HCT116 (cell line): ENCODE data around the gene SGCA. TPM values are rescaled to one million over a fixed set of nuclear protein-coding genes. Genes with fewer than 3 reads are reported as not detected.

ENCODE experiments used
- ATAC-seq: fragments of 200-7000 bp; cut with Tn5 transposase; 2 replicates; pipeline ENCODE4 v1.9.1; 2020; ENCODE audit warnings: mild to moderate bottlenecking, moderate library complexity
- BruUV-seq: library from RNA; stranded (reverse); fragments of 400-500 nt; replicated peaks from 2 replicates; lab custom pipeline; 2021; lab: Mats Ljungman, UMichigan
- CTCF ChIA-PET: fragments of 300-600 bp; sonication (Branson Sonifier 250); formaldehyde crosslinking; loops from one replicate; lab custom pipeline; 2021; ENCODE audit warnings: antibody characterized with exemption; lab: Charles Lee
- POLR2A ChIA-PET: fragments of 300-600, 350-600 bp; sonication (Branson Sonifier 250); formaldehyde crosslinking; loops from one replicate; lab custom pipeline; 2021; ENCODE audit warnings: antibody characterized with exemption; lab: Charles Lee
- RAD21 ChIA-PET, 2 experiments: fragments of 300-600 bp; sonication (Branson Sonifier 250); formaldehyde crosslinking; loops; one replicate each; lab custom pipeline; 2023; ENCODE audit warnings: low total read pairs in 2 of 2; ENCODE audit not compliant: uncharacterized antibody in 2 of 2, unreplicated experiment in 2 of 2, low non-redundant PET in 1 of 2; lab: Charles Lee
- DNase-seq: peaks from one replicate; pipeline ENCODE4 v3.0.0-alpha.2; 2010; ENCODE audit warnings: low read depth, low spot score
- H2AFZ ChIP-seq: fragments of 200-600 bp; shearing (Covaris generic), sonication (generic); 2 replicates; pipeline ENCODE4 v1.6.1; 2017; ENCODE audit warnings: low read depth, mixed run types, mixed read lengths, antibody characterized with exemption, low read length; ENCODE audit not compliant: poor library complexity, severe bottlenecking
- H3K27ac ChIP-seq: 2 replicates; pipeline ENCODE4 v1.5.1; 2012; ENCODE audit warnings: low read depth, low read length
- H3K27me3 ChIP-seq: fragments of 200-600 bp; sonication (generic); 2 replicates; pipeline ENCODE4 v1.6.1; 2016; ENCODE audit warnings: mixed run types, low read length, mixed read lengths; ENCODE audit not compliant: insufficient read depth
- H3K36me3 ChIP-seq, 2 experiments: fragments of 200-500 bp in 1 of 2; fragments of 200-600 bp in 1 of 2; sonication (Bioruptor generic) in 1 of 2; sonication (generic) in 1 of 2; 2 replicates each; pipeline versions ENCODE4 v1.5.1 to v1.6.1; 2014 to 2016; ENCODE audit warnings: low read length in 2 of 2, inconsistent platforms in 1 of 2, mixed read lengths in 1 of 2, mixed run types in 1 of 2; ENCODE audit not compliant: insufficient read depth in 2 of 2, control insufficient read depth in 1 of 2
- H3K4me1 ChIP-seq, 2 experiments: fragments of 200-600 bp in 1 of 2; sonication (generic) in 1 of 2; 2 replicates each; pipeline versions ENCODE4 v1.5.1 to v1.6.1; 2012 to 2017; ENCODE audit warnings: low read length in 2 of 2, inconsistent platforms in 1 of 2, mild to moderate bottlenecking in 1 of 2, mixed read lengths in 1 of 2, mixed run types in 1 of 2, moderate library complexity in 1 of 2; ENCODE audit not compliant: insufficient read depth in 2 of 2, control insufficient read depth in 1 of 2
- H3K4me2 ChIP-seq: fragments of 200-600 bp; sonication (generic); 2 replicates; pipeline ENCODE4 v1.6.1; 2017; ENCODE audit warnings: mixed run types, low read length, mixed read lengths
- H3K4me3 ChIP-seq, 2 experiments: fragments of 200-600 bp in 1 of 2; sonication (generic) in 1 of 2; replicated peaks in 1 of 2; 2 replicates each; pipeline ENCODE4 v1.5.1; 2011 to 2016; ENCODE audit warnings: low read length in 2 of 2, control low read depth in 1 of 2, low read depth in 1 of 2, mild to moderate bottlenecking in 1 of 2, mixed read lengths in 1 of 2, mixed run types in 1 of 2
- H3K79me2 ChIP-seq: fragments of 200-600 bp; sonication (generic); 2 replicates; pipeline ENCODE4 v1.6.1; 2017; ENCODE audit warnings: mild to moderate bottlenecking, mixed run types, low read length, moderate library complexity, mixed read lengths; ENCODE audit not compliant: insufficient read depth
- H3K9ac ChIP-seq: fragments of 200-600 bp; sonication (generic); 2 replicates; pipeline ENCODE4 v1.6.1; 2016; ENCODE audit warnings: low read length, mixed read lengths
- H3K9me2 ChIP-seq: fragments of 200-600 bp; sonication (generic), shearing (Covaris generic); 2 replicates; pipeline ENCODE4 v1.6.1; 2017; ENCODE audit warnings: mixed run types, mild to moderate bottlenecking, moderate library complexity; ENCODE audit not compliant: insufficient read depth
- H3K9me3 ChIP-seq, 2 experiments: fragments of 200-500 bp in 1 of 2; fragments of 200-600 bp in 1 of 2; sonication (Bioruptor generic) in 1 of 2; sonication (generic) in 1 of 2; 2 replicates each; pipeline ENCODE4 v1.6.1; 2014 to 2017; ENCODE audit warnings: low read length in 2 of 2, mixed read lengths in 2 of 2, inconsistent platforms in 1 of 2, low read depth in 1 of 2, mild to moderate bottlenecking in 1 of 2, mixed run types in 1 of 2, moderate library complexity in 1 of 2; ENCODE audit not compliant: control insufficient read depth in 1 of 2, insufficient read depth in 1 of 2
- H4K20me1 ChIP-seq: fragments of 200-600 bp; sonication (generic), shearing (Covaris generic); 2 replicates; pipeline ENCODE4 v1.6.1; 2017; ENCODE audit warnings: mixed run types, mild to moderate bottlenecking, moderate library complexity; ENCODE audit not compliant: insufficient read depth
- ATF3 ChIP-seq: IDR thresholded peaks from 2 replicates; pipeline ENCODE4 v1.6.1; 2012
- CBX3 ChIP-seq: IDR thresholded peaks from 2 replicates; pipeline ENCODE4 v1.6.1; 2012; ENCODE audit warnings: low read depth
- CEBPB ChIP-seq: IDR thresholded peaks from 2 replicates; pipeline ENCODE4 v1.6.1; 2012; ENCODE audit warnings: low read depth
- CTCF ChIP-seq, 3 experiments: fragments of 200-600 bp in 1 of 3; sonication (generic) in 1 of 3; IDR thresholded peaks in 2 of 3; conservative IDR thresholded peaks in 1 of 3; 2 replicates each; pipeline ENCODE4 v1.5.1; 2012 to 2017; ENCODE audit warnings: low read depth in 2 of 3, low read length in 2 of 3, antibody characterized with exemption in 1 of 3, borderline replicate concordance in 1 of 3, control low read depth in 1 of 3, mild to moderate bottlenecking in 1 of 3, mixed read lengths in 1 of 3, mixed run types in 1 of 3, moderate library complexity in 1 of 3; ENCODE audit not compliant: insufficient read depth in 1 of 3
- ELF1 ChIP-seq: IDR thresholded peaks from 2 replicates; pipeline ENCODE4 v1.6.1; 2012; ENCODE audit warnings: low read depth, borderline replicate concordance
- EZH2 ChIP-seq: fragments of 200-600 bp; sonication (generic); IDR thresholded peaks from 2 replicates; pipeline ENCODE4 v1.6.1; 2017; ENCODE audit warnings: antibody characterized with exemption, mixed run types
- EZH2phosphoT487 ChIP-seq: fragments of 200-600 bp; IDR thresholded peaks from 2 replicates; pipeline ENCODE4 v1.6.1; 2018; ENCODE audit warnings: antibody characterized with exemption, borderline replicate concordance
- FOSL1 ChIP-seq: IDR thresholded peaks from 2 replicates; pipeline ENCODE4 v1.6.1; 2012; ENCODE audit warnings: low read depth
- MAX ChIP-seq: IDR thresholded peaks from 2 replicates; pipeline ENCODE4 v1.6.1; 2012
- POLR2A ChIP-seq: IDR thresholded peaks from 2 replicates; pipeline ENCODE4 v1.7.0; 2011; ENCODE audit warnings: borderline replicate concordance; ENCODE audit not compliant: insufficient read depth, insufficient read length; ENCODE audit errors: extremely low read depth
- RAD21 ChIP-seq: IDR thresholded peaks from 2 replicates; pipeline ENCODE4 v1.6.1; 2012; ENCODE audit warnings: low read depth, mild to moderate bottlenecking
- SIN3A ChIP-seq: IDR thresholded peaks from 2 replicates; pipeline ENCODE4 v1.6.1; 2012; ENCODE audit warnings: low read depth
- SP1 ChIP-seq: IDR thresholded peaks from 2 replicates; pipeline ENCODE4 v1.6.1; 2012; ENCODE audit warnings: low read depth
- SRF ChIP-seq: IDR thresholded peaks from 2 replicates; pipeline ENCODE4 v1.6.1; 2012; ENCODE audit warnings: low read depth
- TCF7L2 ChIP-seq: IDR thresholded peaks from 2 replicates; pipeline ENCODE4 v1.7.0; 2011; ENCODE audit warnings: borderline replicate concordance, inconsistent platforms; ENCODE audit not compliant: insufficient read depth, insufficient read length; ENCODE audit errors: extremely low read depth
- YY1 ChIP-seq: IDR thresholded peaks from 2 replicates; pipeline ENCODE4 v1.6.1; 2011; ENCODE audit warnings: low read length, low read depth, moderate library complexity, mild to moderate bottlenecking; ENCODE audit not compliant: insufficient replicate concordance; ENCODE audit errors: extremely low read depth
- ZBTB33 ChIP-seq: IDR thresholded peaks from 2 replicates; pipeline ENCODE4 v1.6.1; 2011; ENCODE audit warnings: mild to moderate bottlenecking, low read length, moderate library complexity; ENCODE audit not compliant: insufficient replicate concordance; ENCODE audit errors: extremely low read depth
- ZFX ChIP-seq: fragments of 450-650 bp; IDR thresholded peaks from 2 replicates; pipeline ENCODE4 v1.6.1; 2017
- intact Hi-C: fragments of 100-400 bp; cut with micrococcal nuclease; formaldehyde crosslinking; loops from 2 replicates; pipeline ENCODE4 v1.10.0; 2022
- total RNA-seq: library from RNA; stranded (reverse); gene quantifications from one replicate; pipeline ENCODE4 v1.2.1, GENCODE V29; 2021; ENCODE audit not compliant: unreplicated experiment
- TF ChIP-seq, protein P1 (sequence below): IDR thresholded peaks from 2 replicates; pipeline ENCODE4 v1.6.1; 2012; ENCODE audit warnings: low read depth

The SGCA gene
- total RNA-seq, 1 experiment from 2014 or later, result 0.37 TPM

GRCh38 chr17:50169121-50169764, 3.4 kb downstream of the SGCA start:
- Histone ChIP-seq H3K4me3 (peak overlapping the region; percentile 19 to 27; a peak in 3 of 4 replicates), H3K4me1 (peaks cover 9 to 46% of the 10 kb centered on the region in 2 experiments), H3K4me2 (peak overlapping the region; percentile 67), H4K20me1 (no peaks in the 10 kb centered on the region), H3K79me2 (no peaks in the 10 kb centered on the region), H2AFZ (peak overlapping the region; percentile 45), H3K9me2 (no peaks in the 10 kb centered on the region), H3K27ac (no peak overlapping the region), H3K36me3 (no peaks in the 10 kb centered on the region), H3K27me3 (no peaks in the 10 kb centered on the region), H3K9ac (peak overlapping the region; percentile 10; the same call in 1 of the 2 replicates), H3K9me3 (no peaks in the 10 kb centered on the region)
- BruUV-seq, result no TSS peak
- POLR2A ChIA-PET, result interaction anchor here (0.9 to 1.1 kb wide), 4 partner anchors 9 to 31 kb away, joined by 3 to 13 read pairs (median 4); no protein-coding TSS in a partner anchor
- intact Hi-C loops, result loop anchor here (1.0 to 2.0 kb wide), 2 partner anchors 29 to 128 kb away; no protein-coding TSS in a partner anchor
- CTCF ChIA-PET, result interaction anchor here (0.6 to 4.2 kb wide), 26 partner anchors 9 to 180 kb away, joined by 3 to 59 read pairs (median 5); partner anchors contain the start of genes COL1A1, PDK2 and TMEM92
- DNase-seq, result peak; percentile 78
- RAD21 ChIA-PET, result interaction anchor here (0.5 to 2.9 kb wide), 14 partner anchors 9 to 129 kb away, joined by 3 to 26 read pairs (median 7); partner anchors contain the start of gene PDK2 (in 1 of the 2)
- ATAC-seq, result peak; percentile 77
- TF ChIP-seq TCF7L2, result no peak
- TF ChIP-seq ATF3, result no peak
- TF ChIP-seq MAX, result no peak
- no peak for TF ChIP-seq FOSL1
- no peak for TF ChIP-seq ZFX
- no peak for TF ChIP-seq ELF1
- peak; percentile 97 to 100 (median 98) for TF ChIP-seq CTCF (IDR thresholded peaks at IDR 0.05 in 2 of 3, conservative IDR thresholded peaks at IDR 0.05 in 1 of 3; ENCODE audit: borderline replicate concordance in 1 of 3, insufficient read depth in 1 of 3, low read depth in 2 of 3, low read length in 2 of 3)
- no peak for TF ChIP-seq CBX3
- no peak for TF ChIP-seq SIN3A
- TF ChIP-seq, protein P1, sequence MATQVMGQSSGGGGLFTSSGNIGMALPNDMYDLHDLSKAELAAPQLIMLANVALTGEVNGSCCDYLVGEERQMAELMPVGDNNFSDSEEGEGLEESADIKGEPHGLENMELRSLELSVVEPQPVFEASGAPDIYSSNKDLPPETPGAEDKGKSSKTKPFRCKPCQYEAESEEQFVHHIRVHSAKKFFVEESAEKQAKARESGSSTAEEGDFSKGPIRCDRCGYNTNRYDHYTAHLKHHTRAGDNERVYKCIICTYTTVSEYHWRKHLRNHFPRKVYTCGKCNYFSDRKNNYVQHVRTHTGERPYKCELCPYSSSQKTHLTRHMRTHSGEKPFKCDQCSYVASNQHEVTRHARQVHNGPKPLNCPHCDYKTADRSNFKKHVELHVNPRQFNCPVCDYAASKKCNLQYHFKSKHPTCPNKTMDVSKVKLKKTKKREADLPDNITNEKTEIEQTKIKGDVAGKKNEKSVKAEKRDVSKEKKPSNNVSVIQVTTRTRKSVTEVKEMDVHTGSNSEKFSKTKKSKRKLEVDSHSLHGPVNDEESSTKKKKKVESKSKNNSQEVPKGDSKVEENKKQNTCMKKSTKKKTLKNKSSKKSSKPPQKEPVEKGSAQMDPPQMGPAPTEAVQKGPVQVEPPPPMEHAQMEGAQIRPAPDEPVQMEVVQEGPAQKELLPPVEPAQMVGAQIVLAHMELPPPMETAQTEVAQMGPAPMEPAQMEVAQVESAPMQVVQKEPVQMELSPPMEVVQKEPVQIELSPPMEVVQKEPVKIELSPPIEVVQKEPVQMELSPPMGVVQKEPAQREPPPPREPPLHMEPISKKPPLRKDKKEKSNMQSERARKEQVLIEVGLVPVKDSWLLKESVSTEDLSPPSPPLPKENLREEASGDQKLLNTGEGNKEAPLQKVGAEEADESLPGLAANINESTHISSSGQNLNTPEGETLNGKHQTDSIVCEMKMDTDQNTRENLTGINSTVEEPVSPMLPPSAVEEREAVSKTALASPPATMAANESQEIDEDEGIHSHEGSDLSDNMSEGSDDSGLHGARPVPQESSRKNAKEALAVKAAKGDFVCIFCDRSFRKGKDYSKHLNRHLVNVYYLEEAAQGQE, result no peak
- peak; percentile 99 for TF ChIP-seq RAD21
- no peak for TF ChIP-seq SRF
- no peak for TF ChIP-seq ZBTB33
- TF ChIP-seq YY1, result peak; percentile 86
- no peak for TF ChIP-seq EZH2
- no peak for TF ChIP-seq CEBPB
- TF ChIP-seq EZH2phosphoT487, result no peak
- TF ChIP-seq SP1, result no peak
- TF ChIP-seq POLR2A, result no peak
